HG03565 (cell line): Measurements from ENCODE around the gene PF4V1.

Source experiments
- ATAC-seq: cut with Tn5 transposase; IDR thresholded peaks from one replicate; pipeline ENCODE4 v1.9.1; 2021; ENCODE audit warnings: mild to moderate bottlenecking, moderate library complexity; ENCODE audit not compliant: unreplicated experiment

Gene PF4V1

GRCh38 chr4:73853246-73853704 is at the start of gene PF4V1:
Gene PF4V1 (plus strand): TSS chr4:73853296. CDS start chr4:73853363, 67 bp downstream.
- ATAC-seq: no peak

- no peak for ATAC-seq
Observed at GRCh38 chr4:73810191-73810590, 42.9 kb upstream of the PF4V1 start.

DNA sequence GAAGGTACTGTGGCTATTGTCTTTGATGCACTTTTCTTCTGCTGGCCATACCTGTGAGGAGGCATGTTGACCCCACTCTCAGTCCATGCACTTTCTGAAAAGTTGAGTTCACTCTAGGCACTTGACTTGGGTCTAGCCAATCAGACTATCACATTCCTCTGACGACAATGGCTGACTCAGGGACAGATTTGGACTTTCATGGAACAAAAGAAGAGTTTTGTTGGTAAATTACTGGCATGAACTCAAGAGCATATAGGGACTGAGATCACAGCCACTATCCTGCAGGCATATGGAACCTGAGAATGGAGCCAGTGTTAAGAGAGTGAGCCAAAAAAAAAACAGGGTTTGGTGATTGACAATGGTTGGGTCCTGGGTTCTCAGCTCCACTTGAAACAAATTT is 41.3 kb upstream of the PF4V1 start:
- ATAC-seq: no peak

DNA sequence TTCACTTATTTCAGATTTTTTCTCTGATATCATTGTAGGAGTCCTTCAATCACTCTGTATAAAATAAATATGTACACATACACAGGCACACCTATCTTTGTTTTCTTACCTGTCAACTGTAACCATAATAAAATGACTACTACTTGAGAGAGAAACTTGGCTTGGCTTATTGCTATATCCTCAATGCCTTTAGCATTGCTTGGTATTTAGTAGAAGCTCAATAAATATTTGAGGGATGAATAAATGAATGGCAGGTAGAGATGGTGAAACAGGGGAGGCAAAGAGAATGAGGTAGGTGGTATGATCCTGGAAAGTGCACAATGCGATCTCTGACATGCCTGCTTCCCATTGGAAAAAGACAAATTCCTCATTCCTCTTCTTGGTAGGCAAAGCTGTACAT is 38.4 kb upstream of the PF4V1 start:
- ATAC-seq: no peak

DNA sequence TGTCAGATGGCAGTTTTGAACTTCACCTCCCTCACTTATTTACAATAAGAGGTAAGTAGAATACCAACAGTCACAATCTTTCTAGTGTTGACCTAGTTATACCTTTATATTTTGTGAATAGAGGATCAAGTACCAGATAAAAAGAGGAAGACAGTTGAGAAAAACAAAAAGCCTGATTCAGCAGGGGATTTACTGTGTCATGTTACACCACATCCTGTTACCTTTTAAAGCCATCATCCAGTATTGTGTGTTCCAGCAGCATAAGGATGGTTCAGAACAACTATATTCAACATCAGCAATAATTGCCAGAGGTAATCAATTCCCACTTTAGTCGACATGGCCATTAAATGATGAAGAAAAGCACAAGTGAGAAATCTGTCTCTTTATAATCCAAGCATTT is 38.0 kb upstream of the PF4V1 start:
- ATAC-seq: peak; percentile 41

GRCh38 chr4:73816814-73817213 is 36.3 kb upstream of the PF4V1 start:
- no peak for ATAC-seq

DNA sequence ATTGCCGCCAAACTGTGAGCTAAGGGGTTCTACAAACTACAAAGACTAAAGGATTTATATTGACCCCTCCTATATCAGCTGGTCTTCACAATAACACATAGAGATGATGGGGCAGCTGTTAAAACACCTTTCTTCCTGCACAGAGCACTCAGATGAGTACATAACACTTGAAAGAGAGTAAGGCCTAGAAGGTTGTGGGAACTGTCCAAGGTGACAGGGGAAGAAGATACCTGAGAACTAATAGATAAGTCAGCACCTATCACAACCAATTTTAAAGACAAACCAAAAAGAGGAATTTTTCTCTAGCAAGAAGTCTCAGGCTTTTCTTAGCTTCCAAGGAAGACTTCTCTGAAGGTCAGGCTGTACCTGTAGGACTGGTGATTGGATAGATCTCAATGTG is 35.8 kb upstream of the PF4V1 start:
- no peak for ATAC-seq

DNA sequence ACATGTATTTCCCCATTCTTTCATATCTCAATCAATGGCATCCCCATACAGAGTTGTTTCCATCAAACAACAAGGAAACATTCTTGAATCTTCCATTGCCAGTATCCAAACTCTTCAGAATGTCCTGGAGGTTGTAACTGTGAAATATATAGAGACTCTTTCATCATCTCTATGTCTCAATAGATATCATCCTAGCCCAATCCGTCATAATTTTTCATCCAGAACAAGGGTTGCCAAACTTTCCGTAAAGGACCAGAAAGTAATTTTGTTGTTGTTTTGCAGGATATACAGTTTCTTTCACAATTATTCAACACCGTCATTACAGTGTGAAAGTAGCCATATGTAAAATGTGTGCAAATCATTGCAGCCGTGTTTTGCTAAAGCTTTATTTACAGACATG is 31.8 kb upstream of the PF4V1 start:
- ATAC-seq: no peak

DNA sequence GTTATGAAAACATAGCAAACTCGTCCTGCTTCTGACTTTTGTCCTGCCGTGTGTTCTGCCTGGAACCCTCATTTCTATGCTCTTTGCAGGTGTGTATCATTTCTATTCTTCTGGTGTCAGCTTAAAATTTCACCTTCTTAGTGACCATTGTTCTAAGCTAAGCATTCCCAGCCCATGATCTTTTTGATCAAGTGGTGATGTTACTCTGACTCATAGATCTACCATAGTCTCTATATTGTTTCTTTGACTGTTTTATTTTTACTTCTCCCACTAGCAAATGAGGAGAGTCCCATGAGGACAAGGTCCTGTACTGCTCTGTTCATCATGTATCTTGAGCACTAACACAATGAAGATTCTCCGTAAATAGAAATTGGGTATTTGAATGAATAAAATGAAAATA is 30.7 kb upstream of the PF4V1 start:
- ATAC-seq: no peak

GRCh38 chr4:73822812-73823504 is 30.1 kb upstream of the PF4V1 start:
- no peak for ATAC-seq

DNA sequence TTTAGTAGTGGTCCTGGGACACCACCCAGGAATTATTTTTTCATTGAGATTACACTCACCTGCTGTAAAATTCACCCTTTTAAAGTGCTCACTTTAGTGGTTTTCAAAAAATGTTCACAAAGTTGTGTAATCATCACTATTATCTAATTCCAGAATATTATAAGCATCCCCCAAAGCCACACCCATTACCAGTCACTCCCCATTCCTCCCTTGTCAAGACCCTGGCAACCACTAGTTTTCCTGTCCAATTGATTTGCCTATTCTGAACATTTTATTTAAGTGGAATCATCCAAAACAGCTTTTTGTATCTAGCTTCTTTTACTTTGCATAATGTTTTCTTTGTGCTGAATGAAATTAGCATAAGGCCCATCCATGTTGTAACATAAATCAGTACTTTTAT is 29.3 kb upstream of the PF4V1 start:
- ATAC-seq: no peak

GRCh38 chr4:73828956-73829355 is 24.1 kb upstream of the PF4V1 start:
- no peak for ATAC-seq

- ATAC-seq: no peak
Observed at GRCh38 chr4:73831569-73831968, 21.5 kb upstream of the PF4V1 start.

GRCh38 chr4:73832651-73833237 is 20.4 kb upstream of the PF4V1 start:
- no peak for ATAC-seq

DNA sequence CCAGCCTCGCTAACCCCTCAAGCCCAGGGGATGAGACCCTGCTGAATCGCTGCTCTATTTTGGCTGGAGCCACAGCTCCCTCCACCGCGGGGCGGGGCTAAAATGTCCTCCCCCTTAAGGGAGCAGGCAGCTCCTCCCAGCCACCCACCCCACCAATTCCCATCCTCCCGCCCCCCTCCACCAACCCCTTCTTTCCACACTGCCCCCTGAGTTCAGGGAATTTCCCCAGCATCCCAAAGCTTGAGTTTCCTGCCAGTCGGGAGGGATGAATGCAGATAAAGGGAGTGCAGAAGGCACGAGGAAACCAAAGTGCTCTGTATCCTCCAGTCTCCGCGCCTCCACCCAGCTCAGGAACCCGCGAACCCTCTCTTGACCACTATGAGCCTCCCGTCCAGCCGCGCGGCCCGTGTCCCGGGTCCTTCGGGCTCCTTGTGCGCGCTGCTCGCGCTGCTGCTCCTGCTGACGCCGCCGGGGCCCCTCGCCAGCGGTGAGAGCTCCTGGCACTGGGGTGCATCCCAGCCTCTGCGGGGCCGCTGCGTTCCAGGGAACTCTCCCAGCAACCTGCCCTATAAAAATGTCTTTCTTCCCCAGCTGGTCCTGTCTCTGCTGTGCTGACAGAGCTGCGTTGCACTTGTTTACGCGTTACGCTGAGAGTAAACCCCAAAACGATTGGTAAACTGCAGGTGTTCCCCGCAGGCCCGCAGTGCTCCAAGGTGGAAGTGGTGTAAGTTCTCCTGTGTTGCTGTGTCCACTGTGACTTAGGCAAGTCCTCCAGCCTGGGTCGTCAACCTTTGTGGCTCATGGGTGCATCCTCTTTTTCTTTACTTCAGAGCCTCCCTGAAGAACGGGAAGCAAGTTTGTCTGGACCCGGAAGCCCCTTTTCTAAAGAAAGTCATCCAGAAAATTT is 16.5 kb upstream of the PF4V1 start, which contains the start of gene CXCL6:
Gene CXCL6, plus strand, starts transcription at position 306 of the 907 bp plus-strand sequence. Its CDS starts 73 bp downstream, at position 379.
- no peak for ATAC-seq

DNA sequence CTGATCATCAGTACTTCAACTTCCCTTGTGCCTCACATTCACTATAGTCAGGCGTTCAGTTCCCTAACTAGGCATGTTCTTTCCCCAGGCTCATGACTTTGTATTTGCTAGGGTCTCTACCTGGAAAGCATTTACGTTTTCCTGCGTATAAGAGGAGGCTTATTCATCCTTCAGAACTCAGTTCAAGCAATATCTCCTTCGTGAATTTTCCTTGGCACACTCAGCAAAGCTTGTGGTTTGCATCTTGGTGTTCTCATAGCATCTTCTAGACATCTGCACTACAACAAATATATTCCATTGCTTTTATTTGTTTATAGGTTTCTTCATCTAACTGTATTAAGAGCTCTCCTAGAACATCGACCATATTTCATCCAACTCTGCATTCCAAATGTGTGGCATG is 14.0 kb upstream of the PF4V1 start:
- ATAC-seq: no peak

- ATAC-seq: no peak
Observed at GRCh38 chr4:73839715-73840114, 13.4 kb upstream of the PF4V1 start.

DNA sequence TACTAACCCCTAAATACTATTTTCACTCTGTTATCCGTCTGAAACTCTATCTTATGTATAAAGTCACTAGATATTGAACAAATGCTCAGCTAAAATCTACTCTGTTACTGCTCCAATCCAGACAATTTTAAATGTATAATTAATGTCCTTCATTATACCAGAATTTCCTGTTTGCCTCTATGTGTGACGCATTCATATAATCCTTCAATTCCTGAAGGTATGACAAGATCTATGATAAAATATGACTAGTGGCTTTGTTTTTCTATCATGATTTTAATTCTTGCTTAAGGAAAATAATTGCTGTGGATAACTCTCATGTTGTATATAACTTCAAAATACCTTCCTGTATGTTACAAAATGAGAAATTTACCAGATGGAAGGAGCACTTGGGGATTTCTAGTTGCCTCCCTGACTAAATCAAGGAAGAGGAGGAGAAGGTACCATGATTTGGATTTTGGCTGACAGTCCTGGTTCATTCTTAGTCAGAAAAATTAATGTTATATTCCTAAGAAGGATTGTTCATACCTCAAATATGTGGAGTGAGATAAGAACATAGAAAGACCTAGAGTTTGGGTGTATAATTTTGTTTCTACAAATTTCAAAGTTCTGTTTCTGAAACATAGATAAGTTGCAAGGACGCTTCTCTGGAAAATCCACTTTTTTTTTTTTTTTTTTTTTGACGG is 11.7 kb upstream of the PF4V1 start:
- ATAC-seq: no peak

DNA sequence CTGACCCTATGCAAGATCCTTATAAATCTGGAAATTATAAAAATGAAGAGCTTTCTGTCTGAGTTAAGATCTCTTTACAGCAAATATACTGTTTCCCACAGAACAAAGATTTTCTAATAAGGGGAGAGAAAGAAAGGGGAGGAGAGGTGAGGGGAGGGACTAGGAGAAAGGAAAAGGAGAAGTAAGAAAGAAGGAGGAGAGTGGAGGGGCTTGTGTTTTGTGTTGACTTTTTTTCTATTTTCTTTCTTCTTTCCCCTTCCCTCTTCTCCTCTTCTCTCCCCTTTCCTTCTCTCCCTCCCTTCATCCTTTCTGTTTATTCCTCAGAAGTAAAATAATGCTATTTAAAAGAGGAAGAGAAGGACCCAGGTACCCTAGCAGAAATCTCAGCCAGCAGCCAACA is 10.4 kb upstream of the PF4V1 start:
- ATAC-seq: no peak

DNA sequence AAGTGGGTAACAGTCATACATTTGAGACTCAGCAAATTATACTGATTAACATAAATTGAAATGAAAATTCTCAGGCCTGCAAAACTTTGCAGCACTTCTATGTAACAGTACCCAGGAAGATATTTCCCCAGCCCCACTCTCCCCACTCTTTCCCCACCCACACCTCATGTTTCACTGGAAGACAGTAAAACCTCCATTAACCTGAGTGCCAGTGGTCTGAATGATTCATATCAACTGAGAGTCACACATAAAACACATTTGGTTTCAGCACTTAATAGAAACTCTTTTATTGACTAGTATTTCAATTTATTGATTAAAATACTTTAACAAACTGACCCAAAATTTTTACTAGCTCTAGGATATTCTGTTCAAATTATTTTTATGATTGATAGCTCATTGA is 9.7 kb upstream of the PF4V1 start:
- ATAC-seq: no peak

DNA sequence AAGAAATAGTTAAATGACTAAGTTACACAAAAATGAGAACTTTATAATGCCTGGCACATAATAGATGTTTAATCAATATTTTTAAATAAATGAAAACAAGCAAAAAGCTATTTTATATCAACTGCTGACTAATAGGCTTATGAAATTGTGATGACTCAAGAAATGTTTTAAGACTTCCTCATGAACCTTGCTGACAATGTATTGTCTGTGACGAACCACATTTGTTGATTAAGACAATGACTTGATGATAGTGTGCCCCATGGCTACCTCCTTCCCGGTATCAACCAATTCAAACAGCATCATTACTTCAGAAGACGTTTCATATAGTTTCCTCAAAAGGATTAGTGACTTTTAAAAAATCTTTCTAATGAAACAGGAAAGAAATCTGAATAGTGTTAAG is 8.8 kb upstream of the PF4V1 start:
- no peak for ATAC-seq
